ENCODE data around the gene ATP13A1.
"Not testable (repeated sequence)": the region's sequence is repeated elsewhere in the genome, so short reads cannot be mapped to it uniquely, and the experiment has no call there.

The ATP13A1 gene

GRCh38 chr19:19602136-19602712 is 61.3 kb downstream of the ATP13A1 start:
- no peaks in the 10 kb centered on the region for H3K27me3 ChIP-seq (ENCODE audit: insufficient read depth, insufficient read length)
- no peaks in the 10 kb centered on the region for H3K9me3 ChIP-seq (ENCODE audit: insufficient read depth, low read length)
- H3K4me3 ChIP-seq (ENCODE audit: insufficient read length, low read depth): no peak overlapping the region
- no peak overlapping the region for H3K9ac ChIP-seq (ENCODE audit: insufficient read length, low read depth)
- peaks cover 7% of the 10 kb centered on the region for H3K4me1 ChIP-seq (ENCODE audit: insufficient read depth, insufficient read length)
- no peak for DNase-seq (ENCODE audit: low read depth, low spot score)
- H3K36me3 ChIP-seq (ENCODE audit: insufficient read depth, insufficient read length, low read length): peaks cover 26% of the 10 kb centered on the region
- no peak for TF ChIP-seq SUZ12 (IDR thresholded peaks at IDR 0.05; ENCODE audit: extremely low read depth, insufficient read depth, insufficient read length)
- TF ChIP-seq ZNF274 (IDR thresholded peaks at IDR 0.05; ENCODE audit: low read depth, low read length): no peak

GRCh38 chr19:19600793-19601330 is 62.6 kb downstream of the ATP13A1 start:
- Histone ChIP-seq H3K4me3 (ENCODE audit: insufficient read length, low read depth) (no peak overlapping the region), H3K36me3 (ENCODE audit: insufficient read depth, insufficient read length, low read length) (peaks cover 27% of the 10 kb centered on the region), H3K9me3 (ENCODE audit: insufficient read depth, low read length) (no peaks in the 10 kb centered on the region), H3K9ac (ENCODE audit: insufficient read length, low read depth) (no peak overlapping the region), H3K4me1 (ENCODE audit: insufficient read depth, insufficient read length) (peaks cover 5% of the 10 kb centered on the region), H3K27me3 (ENCODE audit: insufficient read depth, insufficient read length) (no peaks in the 10 kb centered on the region)
- TF ChIP-seq ZNF274 (IDR thresholded peaks at IDR 0.05; ENCODE audit: low read depth, low read length) (no peak), YY1 (IDR thresholded peaks at IDR 0.05; ENCODE audit: insufficient read depth, insufficient read length) (no peak), SUZ12 (IDR thresholded peaks at IDR 0.05; ENCODE audit: extremely low read depth, insufficient read depth, insufficient read length) (no peak)
- DNase-seq (ENCODE audit: low read depth, low spot score): no peak

- H3K4me3 ChIP-seq (ENCODE audit: insufficient read length, low read depth); DNase-seq (ENCODE audit: low read depth, low spot score); H3K4me1 ChIP-seq (ENCODE audit: insufficient read depth, insufficient read length); H3K27me3 ChIP-seq (ENCODE audit: insufficient read depth, insufficient read length); H3K9ac ChIP-seq (ENCODE audit: insufficient read length, low read depth); H3K9me3 ChIP-seq (ENCODE audit: insufficient read depth, low read length): not testable (repeated sequence)
- H3K36me3 ChIP-seq (ENCODE audit: insufficient read depth, insufficient read length, low read length): peaks cover 38% of the 10 kb centered on the region
These were observed 64.6 kb downstream of the ATP13A1 start for GRCh38 chr19:19598728-19599451.

DNA sequence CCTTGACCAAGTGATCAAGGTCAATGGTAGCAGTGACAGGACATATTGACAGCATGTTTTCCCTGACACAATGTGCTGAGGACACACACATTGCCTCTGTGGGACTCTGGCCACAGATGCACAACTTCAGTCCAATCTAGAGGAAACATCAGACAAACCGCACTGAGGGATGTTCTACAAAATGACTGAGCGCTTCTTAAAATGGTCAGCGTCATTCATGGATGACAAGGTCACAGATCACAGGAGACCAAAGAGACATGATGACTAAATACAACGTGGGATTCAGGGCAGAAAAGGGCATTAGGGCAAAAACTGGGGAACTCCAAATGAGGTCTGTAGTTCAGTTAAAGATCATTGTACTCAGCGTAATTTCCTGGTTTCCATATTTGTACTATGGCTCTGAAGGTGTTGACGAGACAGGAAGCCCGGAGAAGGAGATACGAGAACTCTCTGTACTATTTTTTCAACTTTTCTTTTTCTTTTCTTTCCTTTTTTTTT is 65.6 kb downstream of the ATP13A1 start:
- H3K9me3 ChIP-seq (ENCODE audit: insufficient read depth, low read length): no peaks in the 10 kb centered on the region
- H3K27me3 ChIP-seq (ENCODE audit: insufficient read depth, insufficient read length): no peaks in the 10 kb centered on the region
- H3K9ac ChIP-seq (ENCODE audit: insufficient read length, low read depth): no peak overlapping the region
- DNase-seq (ENCODE audit: low read depth, low spot score): no peak
- H3K4me3 ChIP-seq (ENCODE audit: insufficient read length, low read depth): no peak overlapping the region
- TF ChIP-seq ZNF274 (IDR thresholded peaks at IDR 0.05; ENCODE audit: low read depth, low read length): no peak
- no peak for TF ChIP-seq SUZ12 (IDR thresholded peaks at IDR 0.05; ENCODE audit: extremely low read depth, insufficient read depth, insufficient read length)
- peaks cover 48% of the 10 kb centered on the region for H3K36me3 ChIP-seq (ENCODE audit: insufficient read depth, insufficient read length, low read length)
- H3K4me1 ChIP-seq (ENCODE audit: insufficient read depth, insufficient read length): peaks cover 13% of the 10 kb centered on the region

Measured in NT2/D1 (cell line).